ENCODE measurements around the gene PCDHA1. TPM values are rescaled to one million over a fixed set of nuclear protein-coding genes. Genes with fewer than 3 reads are reported as not detected.
A peak's percentile ranks its signal among the peaks of the same experiment; 100 is the strongest.
"Not testable (repeated sequence)": the region's sequence is repeated elsewhere in the genome, so short reads cannot be mapped to it uniquely, and the experiment has no call there.

Gene PCDHA1
- total RNA-seq, 6 donors from 2014 or later: 0.13 TPM; not detected in 5

DNA sequence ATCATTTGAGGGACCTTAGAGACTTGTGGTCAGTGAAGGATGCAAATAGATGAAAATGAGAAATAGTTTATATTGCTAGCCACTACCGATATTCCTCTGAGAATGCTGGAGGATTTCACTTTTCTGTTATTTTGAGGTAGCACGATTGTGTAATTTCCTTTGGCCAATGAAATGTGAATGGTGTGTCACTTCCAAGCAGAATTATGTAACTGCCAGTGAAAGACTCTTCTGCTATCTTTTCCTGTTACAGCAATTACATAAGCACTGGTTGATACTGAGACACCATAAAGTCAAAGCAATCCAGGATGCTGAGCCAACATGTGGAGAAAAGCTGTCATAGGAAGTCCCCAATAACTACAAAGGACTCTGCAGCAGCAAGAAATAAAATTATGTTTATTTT, 5.1 kb downstream of the PCDHA1 start:
- no peak for ATAC-seq (ENCODE audit: low FRiP score in 2 of 2)
- 22 to 43% methylated on average over 2 of the region's 2 CpGs for WGBS, 2 donors
- no peak for TF ChIP-seq EP300 (IDR thresholded peaks at IDR 0.05)
- no peak for TF ChIP-seq POLR2A (IDR thresholded peaks at IDR 0.05)
- no peak for TF ChIP-seq POLR2AphosphoS5 (IDR thresholded peaks at IDR 0.05)
- TF ChIP-seq, protein P1, sequence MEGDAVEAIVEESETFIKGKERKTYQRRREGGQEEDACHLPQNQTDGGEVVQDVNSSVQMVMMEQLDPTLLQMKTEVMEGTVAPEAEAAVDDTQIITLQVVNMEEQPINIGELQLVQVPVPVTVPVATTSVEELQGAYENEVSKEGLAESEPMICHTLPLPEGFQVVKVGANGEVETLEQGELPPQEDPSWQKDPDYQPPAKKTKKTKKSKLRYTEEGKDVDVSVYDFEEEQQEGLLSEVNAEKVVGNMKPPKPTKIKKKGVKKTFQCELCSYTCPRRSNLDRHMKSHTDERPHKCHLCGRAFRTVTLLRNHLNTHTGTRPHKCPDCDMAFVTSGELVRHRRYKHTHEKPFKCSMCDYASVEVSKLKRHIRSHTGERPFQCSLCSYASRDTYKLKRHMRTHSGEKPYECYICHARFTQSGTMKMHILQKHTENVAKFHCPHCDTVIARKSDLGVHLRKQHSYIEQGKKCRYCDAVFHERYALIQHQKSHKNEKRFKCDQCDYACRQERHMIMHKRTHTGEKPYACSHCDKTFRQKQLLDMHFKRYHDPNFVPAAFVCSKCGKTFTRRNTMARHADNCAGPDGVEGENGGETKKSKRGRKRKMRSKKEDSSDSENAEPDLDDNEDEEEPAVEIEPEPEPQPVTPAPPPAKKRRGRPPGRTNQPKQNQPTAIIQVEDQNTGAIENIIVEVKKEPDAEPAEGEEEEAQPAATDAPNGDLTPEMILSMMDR (IDR thresholded peaks at IDR 0.05): no peak
- no peak overlapping the region for H3K4me3 ChIP-seq
- H3K4me1 ChIP-seq: no peaks in the 10 kb centered on the region
- no peaks in the 10 kb centered on the region for H3K36me3 ChIP-seq
- H3K27ac ChIP-seq: no peak overlapping the region
- peaks cover 30 to 77% (median 69%) of the 10 kb centered on the region in 4 donors for H3K9me3 ChIP-seq
- DNase-seq: no peak
- H3K27me3 ChIP-seq: no peaks in the 10 kb centered on the region

DNA sequence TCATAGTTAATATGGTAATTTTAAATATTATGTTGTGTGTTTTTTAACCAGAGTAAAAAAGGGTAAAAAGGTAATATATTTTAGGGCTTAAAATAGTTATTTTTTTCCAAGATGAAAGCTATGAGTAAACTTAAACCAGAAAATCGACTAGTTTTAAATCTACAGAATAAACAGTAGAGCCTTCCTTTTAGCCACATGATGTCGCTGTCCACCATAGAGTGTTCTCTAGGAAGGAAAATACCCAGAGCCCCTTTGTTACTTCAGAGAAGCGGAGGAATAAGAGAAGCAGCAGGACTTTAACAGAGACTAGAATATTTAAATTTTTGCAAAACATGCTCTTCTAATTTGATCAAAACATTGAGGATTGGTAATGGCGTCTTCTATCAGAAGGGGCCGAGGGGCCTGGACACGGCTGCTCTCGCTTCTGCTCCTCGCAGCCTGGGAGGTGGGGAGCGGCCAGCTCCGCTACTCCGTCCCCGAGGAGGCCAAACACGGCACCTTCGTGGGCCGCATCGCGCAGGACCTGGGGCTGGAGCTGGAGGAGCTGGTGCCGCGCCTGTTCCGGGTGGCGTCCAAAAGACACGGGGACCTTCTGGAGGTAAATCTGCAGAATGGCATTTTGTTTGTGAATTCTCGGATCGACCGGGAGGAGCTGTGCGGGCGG, 8.8 kb downstream of the PCDHA1 start, which contains the start of gene PCDHA2:
TSS of gene PCDHA2 (plus strand) at position 258 of the 664 bp plus-strand sequence.
- ATAC-seq (ENCODE audit: low FRiP score in 2 of 2) (no peak), DNase-seq (peak in 1 of 2 donors; percentile 56)
- peak within 1 kb of the TSS in 3 of 4 donors; percentile 24 to 33 (median 25) for H3K4me3 ChIP-seq
- TF ChIP-seq POLR2AphosphoS5 (IDR thresholded peaks at IDR 0.05) (no peak), POLR2A (IDR thresholded peaks at IDR 0.05) (no peak), EP300 (IDR thresholded peaks at IDR 0.05) (no peak)
- TF ChIP-seq, protein P1 (IDR thresholded peaks at IDR 0.05): no peak
- WGBS, 2 donors: 18 to 20% methylated on average over 8 to 27 of the region's 27 CpGs
- H3K4me1 ChIP-seq: no peaks in the 10 kb centered on the region
- H3K36me3 ChIP-seq: no peaks in the 10 kb centered on the region
- peaks cover 7 to 56% (median 49%) of the 10 kb centered on the region in 4 donors for H3K9me3 ChIP-seq
- no peaks in the 10 kb centered on the region for H3K27me3 ChIP-seq
- H3K27ac ChIP-seq: no peak within 1 kb of the TSS

DNA sequence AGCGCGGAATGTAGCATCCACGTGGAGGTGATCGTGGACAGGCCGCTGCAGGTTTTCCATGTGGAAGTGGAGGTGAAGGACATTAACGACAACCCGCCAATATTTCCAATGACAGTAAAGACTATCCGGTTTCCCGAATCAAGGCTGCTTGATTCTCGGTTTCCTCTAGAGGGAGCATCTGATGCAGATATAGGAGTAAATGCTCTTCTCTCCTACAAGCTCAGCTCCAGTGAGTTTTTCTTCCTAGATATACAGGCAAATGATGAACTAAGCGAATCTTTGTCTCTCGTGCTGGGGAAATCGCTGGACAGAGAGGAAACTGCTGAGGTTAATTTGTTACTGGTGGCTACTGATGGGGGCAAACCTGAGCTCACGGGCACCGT, 9.3 kb downstream of the PCDHA1 start:
- WGBS, 2 donors: 20 to 29% methylated on average over 14 to 15 of the region's 15 CpGs
- no peaks in the 10 kb centered on the region for H3K4me1 ChIP-seq
- ATAC-seq (ENCODE audit: low FRiP score in 2 of 2) (no peak), DNase-seq (no peak)
- peak overlapping the region in 3 of 4 donors; percentile 24 to 33 (median 25) for H3K4me3 ChIP-seq
- H3K27me3 ChIP-seq: no peaks in the 10 kb centered on the region
- TF ChIP-seq, protein P1 (IDR thresholded peaks at IDR 0.05): no peak
- no peak for TF ChIP-seq EP300 (IDR thresholded peaks at IDR 0.05)
- no peak for TF ChIP-seq POLR2A (IDR thresholded peaks at IDR 0.05)
- TF ChIP-seq POLR2AphosphoS5 (IDR thresholded peaks at IDR 0.05): no peak
- H3K9me3 ChIP-seq: peaks cover 7 to 51% (median 47%) of the 10 kb centered on the region in 4 donors
- no peaks in the 10 kb centered on the region for H3K36me3 ChIP-seq
- H3K27ac ChIP-seq: no peak overlapping the region

DNA sequence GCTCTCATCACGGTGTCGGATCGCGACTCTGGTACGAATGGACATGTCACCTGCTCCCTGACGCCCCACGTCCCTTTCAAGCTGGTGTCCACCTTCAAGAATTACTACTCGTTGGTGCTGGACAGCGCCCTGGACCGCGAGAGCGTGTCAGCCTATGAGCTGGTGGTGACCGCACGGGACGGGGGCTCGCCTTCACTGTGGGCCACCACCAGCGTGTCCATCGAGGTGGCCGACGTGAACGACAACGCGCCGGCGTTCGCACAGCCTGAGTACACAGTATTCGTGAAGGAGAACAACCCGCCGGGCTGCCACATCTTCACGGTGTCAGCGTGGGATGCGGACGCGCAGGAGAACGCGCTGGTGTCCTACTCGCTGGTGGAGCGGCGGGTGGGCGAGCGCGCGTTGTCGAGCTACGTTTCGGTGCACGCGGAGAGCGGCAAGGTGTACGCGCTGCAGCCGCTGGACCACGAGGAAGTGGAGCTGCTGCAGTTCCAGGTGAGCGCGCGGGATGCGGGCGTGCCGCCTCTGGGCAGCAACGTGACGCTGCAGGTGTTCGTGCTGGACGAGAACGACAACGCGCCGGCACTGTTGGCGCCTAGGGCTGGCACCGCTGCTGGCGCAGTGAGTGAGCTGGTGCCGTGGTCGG, 10.3 kb downstream of the PCDHA1 start:
- not testable (repeated sequence) for H3K27me3 ChIP-seq; H3K36me3 ChIP-seq; H3K27ac ChIP-seq; ATAC-seq (ENCODE audit: low FRiP score in 2 of 2); H3K4me1 ChIP-seq; H3K4me3 ChIP-seq
- H3K9me3 ChIP-seq: peaks cover 7 to 53% (median 50%) of the 10 kb centered on the region in 4 donors
- WGBS, 2 donors: 59 to 64% methylated on average over 70 to 71 of the region's 72 CpGs
- peak in 1 of 2 donors; percentile 82 for DNase-seq

DNA sequence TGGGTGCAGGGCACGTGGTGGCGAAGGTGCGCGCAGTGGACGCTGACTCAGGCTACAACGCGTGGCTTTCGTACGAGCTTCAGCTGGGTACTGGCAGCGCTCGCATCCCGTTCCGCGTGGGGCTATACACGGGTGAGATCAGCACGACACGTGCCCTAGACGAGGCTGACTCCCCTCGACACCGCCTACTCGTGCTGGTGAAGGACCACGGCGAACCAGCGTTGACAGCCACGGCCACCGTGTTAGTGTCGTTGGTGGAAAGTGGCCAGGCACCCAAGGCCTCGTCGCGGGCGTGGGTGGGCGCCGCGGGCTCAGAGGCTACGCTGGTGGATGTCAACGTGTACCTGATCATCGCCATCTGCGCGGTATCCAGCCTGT, 10.8 kb downstream of the PCDHA1 start:
- Histone ChIP-seq H3K4me3 (no peak overlapping the region), H3K27ac (no peak overlapping the region), H3K4me1 (no peaks in the 10 kb centered on the region), H3K27me3 (no peaks in the 10 kb centered on the region), H3K36me3 (no peaks in the 10 kb centered on the region), H3K9me3 (peaks cover 7 to 58% (median 55%) of the 10 kb centered on the region in 4 donors)
- DNase-seq (peak in 1 of 2 donors; percentile 72), ATAC-seq (ENCODE audit: low FRiP score in 2 of 2) (peak in 1 of 2 donors; percentile 51)
- TF ChIP-seq POLR2A (IDR thresholded peaks at IDR 0.05): no peak
- no peak for TF ChIP-seq EP300 (IDR thresholded peaks at IDR 0.05)
- no peak for TF ChIP-seq POLR2AphosphoS5 (IDR thresholded peaks at IDR 0.05)
- TF ChIP-seq, protein P1 (IDR thresholded peaks at IDR 0.05): no peak
- WGBS, 2 donors: 55 to 63% methylated on average over 23 to 39 of the region's 39 CpGs
